ES-I3 (cell line): ENCODE results near the gene RRN3.
"Not testable (repeated sequence)": the region's sequence is repeated elsewhere in the genome, so short reads cannot be mapped to it uniquely, and the experiment has no call there.

Source experiments
- H3K36me3 ChIP-seq: 2 replicates; pipeline ENCODE4 v1.6.1; 2013; ENCODE audit warnings: mild to moderate bottlenecking, low read length, control low read depth, moderate library complexity; ENCODE audit not compliant: insufficient read depth
- H3K4me1 ChIP-seq: 2 replicates; pipeline ENCODE4 v1.6.1; 2013; ENCODE audit warnings: mild to moderate bottlenecking, control low read depth, low read length; ENCODE audit not compliant: insufficient read depth
- H3K9ac ChIP-seq: 2 replicates; pipeline ENCODE4 v1.6.1; 2013; ENCODE audit warnings: low read depth, mild to moderate bottlenecking, low read length, moderate library complexity
- H3K9me3 ChIP-seq: 2 replicates; pipeline ENCODE4 v1.6.1; 2013; ENCODE audit warnings: mild to moderate bottlenecking, low read length, moderate library complexity; ENCODE audit not compliant: control insufficient read depth, insufficient read depth

The RRN3 gene

DNA sequence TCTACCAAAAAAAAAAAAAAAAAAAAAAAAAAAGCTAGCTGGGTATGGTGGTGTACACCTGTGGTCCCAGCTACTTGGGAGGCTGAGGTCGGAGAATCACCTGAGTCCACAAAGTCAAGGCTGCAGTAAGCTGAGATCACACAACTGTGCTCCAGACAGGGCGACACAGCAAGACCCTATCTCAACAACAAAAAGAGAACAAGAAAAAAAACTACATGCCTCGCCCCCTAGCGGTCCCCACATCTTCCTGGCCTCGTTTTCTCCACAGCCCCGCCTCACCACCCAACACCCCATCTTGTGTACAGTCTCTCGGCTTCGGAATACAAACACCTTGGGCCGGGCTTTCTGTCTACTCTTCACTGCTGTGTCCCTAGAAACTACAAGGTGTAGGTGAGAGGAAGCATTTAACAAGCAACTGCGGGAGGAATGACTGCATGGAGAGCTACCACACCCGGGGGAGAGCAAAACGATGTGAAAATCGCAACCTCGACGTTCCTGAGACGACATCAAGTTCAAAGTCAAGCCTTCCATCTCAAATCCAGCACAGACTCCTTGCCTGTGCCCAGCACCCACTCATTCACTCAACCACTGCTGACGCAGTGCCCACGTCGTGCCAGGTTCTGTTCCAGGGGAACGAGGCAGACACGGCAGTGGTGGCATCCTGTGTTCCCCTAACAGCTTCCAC lies 47.2 kb downstream of the RRN3 start:
- H3K9me3 ChIP-seq, result no peaks in the 10 kb centered on the region
- no peaks in the 10 kb centered on the region for H3K36me3 ChIP-seq
- H3K4me1 ChIP-seq, result no peaks in the 10 kb centered on the region
- H3K9ac ChIP-seq, result no peak overlapping the region

DNA sequence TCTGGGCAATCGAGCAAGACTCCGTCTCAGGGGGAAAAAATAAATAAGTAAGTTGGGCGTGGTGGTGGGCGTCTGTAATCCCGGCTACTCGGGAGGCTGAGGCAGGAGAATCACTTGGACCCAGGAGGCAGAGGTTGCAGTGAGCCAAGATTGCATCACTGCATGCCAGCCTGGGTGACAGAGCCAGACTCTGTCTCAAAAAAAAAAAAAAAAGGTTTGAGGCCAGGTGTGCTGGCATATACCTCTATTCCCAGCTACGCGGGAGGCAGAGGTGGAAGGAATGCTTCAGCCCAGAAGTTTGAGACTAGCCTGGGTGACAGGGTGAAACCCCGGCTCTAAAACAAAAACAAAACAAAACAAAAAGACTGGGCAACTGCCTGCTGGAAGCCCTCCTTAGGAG lies 48.8 kb downstream of the RRN3 start:
- H3K4me1 ChIP-seq, H3K9ac ChIP-seq, H3K9me3 ChIP-seq, H3K36me3 ChIP-seq: not testable (repeated sequence)

DNA sequence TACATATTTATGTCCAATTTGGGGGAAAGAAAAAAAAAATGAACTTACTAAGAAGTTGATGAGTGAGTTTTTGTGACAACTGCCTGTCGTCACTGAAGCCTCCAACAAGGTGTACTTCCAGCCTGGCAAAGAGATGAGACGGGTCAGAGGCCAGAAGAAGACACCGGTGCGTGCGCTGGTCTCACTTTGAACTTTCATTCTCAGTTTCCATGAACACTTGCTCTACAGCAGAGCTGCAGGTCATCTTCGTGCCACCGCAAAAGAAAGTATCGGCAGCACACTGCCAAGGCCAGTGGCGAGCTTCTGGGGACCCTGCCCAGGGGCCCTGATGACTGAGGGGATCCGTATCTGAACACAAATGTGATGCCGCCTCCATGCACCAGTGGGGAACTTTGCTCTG lies 49.8 kb downstream of the RRN3 start:
- Histone ChIP-seq H3K36me3 (peaks cover 6% of the 10 kb centered on the region), H3K9me3 (no peaks in the 10 kb centered on the region), H3K9ac (no peak overlapping the region), H3K4me1 (no peaks in the 10 kb centered on the region)

DNA sequence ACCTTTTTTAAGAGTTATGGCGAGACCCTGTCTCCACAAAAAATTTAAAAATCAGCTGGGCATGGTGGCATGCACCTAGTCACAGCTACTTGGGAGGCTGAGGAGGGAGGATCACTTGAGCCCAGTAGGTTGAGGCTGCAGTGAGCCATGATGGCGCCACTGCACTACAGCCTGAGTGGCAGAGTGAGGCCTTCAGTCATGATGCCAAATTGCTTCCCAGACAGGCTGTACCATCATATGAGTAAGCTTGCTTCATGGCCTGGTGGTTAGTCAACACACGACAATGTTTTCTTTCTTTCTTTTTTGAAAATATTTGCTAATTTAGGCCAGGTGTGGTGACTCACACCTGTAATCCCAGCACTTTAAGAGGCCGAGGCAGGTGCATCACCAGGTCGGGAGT lies 50.7 kb downstream of the RRN3 start:
- Histone ChIP-seq H3K9me3 (no peaks in the 10 kb centered on the region), H3K4me1 (no peaks in the 10 kb centered on the region), H3K9ac (no peak overlapping the region), H3K36me3 (peaks cover 14% of the 10 kb centered on the region)

DNA sequence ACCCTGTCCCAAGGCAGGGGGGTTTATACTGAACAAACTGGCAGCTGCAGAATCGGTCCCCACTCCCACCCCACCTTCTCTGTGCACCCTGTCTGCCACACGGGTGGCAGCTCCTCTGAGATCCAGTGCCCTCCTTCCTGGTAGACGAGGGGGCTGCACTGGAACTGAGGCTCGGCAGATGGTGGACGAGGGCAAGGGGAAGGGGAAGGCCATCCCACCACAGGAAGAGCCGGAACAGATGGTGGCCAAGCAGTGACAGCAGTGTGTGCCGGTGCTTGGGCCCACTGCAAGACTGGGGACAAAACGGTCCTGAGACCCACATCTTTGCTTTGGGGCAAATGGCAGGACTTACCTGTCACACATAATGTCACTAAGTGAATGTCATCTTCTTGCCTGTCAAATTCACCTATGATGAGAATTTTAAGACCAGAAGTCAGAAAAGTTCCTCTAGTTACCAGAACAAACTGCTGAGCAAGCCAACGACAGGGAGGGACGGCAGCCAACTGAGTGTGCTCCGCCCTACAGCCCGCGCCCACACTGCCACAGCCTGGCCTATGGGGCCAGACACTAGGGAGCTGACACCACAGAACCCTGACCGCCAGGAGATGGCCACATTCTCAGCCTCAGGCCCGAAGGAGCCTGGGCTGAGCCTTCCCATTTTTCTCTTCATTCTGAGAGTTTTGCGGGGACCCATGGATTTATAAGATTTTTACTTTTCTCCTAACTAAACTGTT lies 52.6 kb downstream of the RRN3 start:
- H3K4me1 ChIP-seq, result no peaks in the 10 kb centered on the region
- peaks cover 22% of the 10 kb centered on the region for H3K36me3 ChIP-seq
- no peaks in the 10 kb centered on the region for H3K9me3 ChIP-seq
- no peak overlapping the region for H3K9ac ChIP-seq

DNA sequence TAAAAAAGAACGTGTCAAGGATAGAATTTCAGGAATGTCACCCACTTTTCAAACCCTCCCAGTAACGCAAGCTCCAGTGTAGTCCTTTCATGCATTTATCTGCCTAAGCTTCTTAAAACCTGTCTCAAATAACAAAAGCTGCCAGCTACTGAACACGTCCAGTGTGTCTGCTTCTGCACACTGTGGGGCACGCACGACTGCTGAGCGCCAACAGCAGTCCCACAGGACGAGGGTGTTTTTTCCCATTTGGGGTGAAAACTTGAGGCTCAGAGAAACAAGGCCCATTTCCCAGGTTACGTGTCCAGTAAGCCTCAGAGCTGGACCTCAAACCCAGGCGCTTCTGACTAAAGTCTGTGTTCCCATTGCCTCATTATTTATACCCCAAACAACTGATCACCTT lies 55.4 kb downstream of the RRN3 start:
- Histone ChIP-seq H3K9me3 (no peaks in the 10 kb centered on the region), H3K9ac (no peak overlapping the region), H3K4me1 (no peaks in the 10 kb centered on the region), H3K36me3 (peaks cover 37% of the 10 kb centered on the region)

DNA sequence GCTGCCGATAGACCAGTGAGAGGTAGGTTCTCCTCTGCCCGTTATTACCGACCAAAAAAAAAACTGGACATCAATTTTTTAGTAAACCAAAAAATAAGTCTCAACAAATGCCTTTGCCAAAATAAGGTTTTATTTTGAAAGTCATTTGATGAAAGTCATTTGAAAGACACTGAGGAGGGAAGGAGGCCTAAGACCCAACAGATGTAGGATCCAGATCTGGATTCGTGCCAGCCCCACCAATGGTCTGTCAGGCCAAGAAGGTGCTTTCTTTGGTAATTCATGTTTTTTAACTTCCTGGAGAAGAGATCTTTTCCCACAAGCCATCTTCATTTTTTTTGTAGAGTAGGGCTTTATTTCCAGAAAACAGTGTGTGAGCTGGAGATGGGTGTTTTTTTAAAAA lies 56.3 kb downstream of the RRN3 start:
- H3K36me3 ChIP-seq, result peaks cover 47% of the 10 kb centered on the region
- H3K9ac ChIP-seq, result no peak overlapping the region
- H3K9me3 ChIP-seq, result no peaks in the 10 kb centered on the region
- H3K4me1 ChIP-seq, result no peaks in the 10 kb centered on the region

DNA sequence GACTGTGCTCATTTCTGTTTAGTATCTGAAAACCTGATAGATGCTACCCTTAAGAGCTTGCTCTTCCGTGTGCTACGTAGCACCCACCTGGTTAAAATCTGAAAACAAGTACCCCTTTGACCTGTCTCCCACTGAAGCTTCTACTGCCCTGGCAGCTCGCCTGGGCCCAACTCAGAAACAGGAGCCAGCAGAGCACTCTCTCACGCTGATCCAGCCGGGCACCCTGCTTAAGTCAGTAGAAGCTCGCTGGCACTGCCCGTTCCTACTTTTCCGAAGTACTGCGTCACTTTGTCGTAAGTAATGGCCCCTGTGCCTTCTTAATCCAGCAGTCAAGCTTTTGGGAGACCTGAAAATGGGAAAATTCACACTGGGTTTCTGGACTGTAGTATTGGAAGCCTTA lies 57.1 kb downstream of the RRN3 start:
- H3K9ac ChIP-seq, result no peak overlapping the region
- no peaks in the 10 kb centered on the region for H3K4me1 ChIP-seq
- H3K36me3 ChIP-seq, result peaks cover 50% of the 10 kb centered on the region
- no peaks in the 10 kb centered on the region for H3K9me3 ChIP-seq

DNA sequence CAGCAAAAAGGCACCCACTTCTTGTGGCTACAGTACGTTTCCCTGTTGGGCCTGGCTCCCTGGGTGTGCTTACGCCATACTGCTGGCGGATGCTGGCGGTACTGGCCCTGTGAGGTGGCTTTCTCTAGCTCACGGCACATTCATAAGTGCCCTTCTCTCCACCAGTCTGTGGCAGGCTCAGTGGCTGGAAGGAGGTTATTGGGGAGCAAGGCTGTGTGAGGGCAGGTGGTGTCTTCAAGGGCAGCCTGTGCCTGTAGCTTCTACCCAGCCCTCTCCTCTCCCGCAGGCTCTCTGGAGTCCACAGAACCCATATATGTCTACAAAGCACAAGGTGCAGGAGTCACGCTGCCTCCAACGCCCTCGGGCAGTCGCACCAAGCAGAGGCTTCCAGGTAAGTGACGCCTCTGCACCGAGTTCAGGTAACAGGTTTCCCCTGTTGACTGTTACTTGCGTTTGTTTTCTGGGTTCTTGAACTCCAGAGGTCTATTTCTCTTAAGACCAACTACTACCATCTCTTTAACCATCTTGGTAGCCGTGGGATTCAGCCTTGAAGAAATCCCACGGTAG lies 58.8 kb downstream of the RRN3 start:
- peaks cover 57% of the 10 kb centered on the region for H3K36me3 ChIP-seq
- no peak overlapping the region for H3K9ac ChIP-seq
- no peaks in the 10 kb centered on the region for H3K9me3 ChIP-seq
- no peaks in the 10 kb centered on the region for H3K4me1 ChIP-seq

DNA sequence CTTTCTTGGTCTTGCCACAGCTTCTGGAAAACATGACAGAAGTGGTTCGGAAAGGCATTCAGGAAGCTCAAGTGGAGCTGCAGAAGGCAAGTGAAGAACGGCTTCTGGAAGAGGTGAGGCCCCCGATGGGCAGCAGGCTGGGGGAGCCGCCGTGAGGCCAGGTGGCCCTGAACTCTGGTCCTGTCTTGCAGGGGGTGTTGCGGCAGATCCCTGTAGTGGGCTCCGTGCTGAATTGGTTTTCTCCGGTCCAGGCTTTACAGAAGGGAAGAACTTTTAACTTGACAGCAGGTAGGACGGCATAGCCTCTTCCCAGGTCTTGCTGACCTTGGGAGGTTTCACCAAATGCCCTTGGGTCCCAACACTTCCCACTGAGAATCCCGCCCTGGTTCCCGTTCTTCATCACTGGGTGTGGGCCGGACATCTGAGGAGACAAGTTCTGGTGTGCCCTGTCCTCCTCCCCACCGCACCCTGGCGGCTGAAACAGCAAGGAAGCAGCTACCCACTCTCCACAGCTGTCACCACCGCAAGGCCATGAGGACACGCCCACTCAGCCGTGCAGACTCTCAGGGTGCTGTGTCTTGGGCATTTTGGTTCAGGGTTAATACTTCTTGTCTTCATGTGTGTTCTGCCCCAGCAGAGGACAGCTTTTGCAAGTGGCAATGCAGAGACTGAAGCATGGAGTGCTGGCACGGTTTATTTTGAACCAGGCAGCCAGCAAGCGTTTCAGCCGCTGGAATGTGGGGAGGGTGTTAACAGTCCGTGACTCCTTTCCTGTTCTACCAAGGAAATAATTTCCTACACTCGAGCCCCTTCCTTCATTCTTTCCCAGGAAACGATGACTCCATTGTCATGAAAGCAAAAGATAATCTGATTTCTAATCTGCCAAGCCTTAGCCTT lies 59.6 kb downstream of the RRN3 start:
- no peak overlapping the region for H3K9ac ChIP-seq
- peaks cover 51% of the 10 kb centered on the region for H3K36me3 ChIP-seq
- H3K4me1 ChIP-seq, result no peaks in the 10 kb centered on the region
- no peaks in the 10 kb centered on the region for H3K9me3 ChIP-seq

DNA sequence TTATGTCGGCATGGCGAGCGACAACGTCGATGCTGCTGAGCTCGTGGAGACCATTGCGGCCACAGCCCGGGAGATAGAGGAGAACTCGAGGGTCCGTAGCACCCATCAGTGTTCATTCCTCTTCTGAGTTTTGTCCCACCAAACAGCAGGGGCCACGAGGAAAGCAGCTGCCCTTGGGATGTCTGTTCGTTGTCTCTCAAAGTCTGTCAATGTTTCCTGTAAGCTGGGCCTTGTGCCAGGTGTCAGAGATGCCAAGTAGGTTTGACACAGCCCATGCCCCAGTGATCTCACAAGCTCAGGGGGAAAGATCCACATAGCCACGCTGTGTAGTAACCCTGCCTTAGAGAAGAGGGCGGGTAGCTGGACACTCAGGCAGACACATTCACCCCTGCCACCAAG lies 60.8 kb downstream of the RRN3 start:
- Histone ChIP-seq H3K36me3 (peaks cover 42% of the 10 kb centered on the region), H3K9ac (no peak overlapping the region), H3K9me3 (no peaks in the 10 kb centered on the region), H3K4me1 (no peaks in the 10 kb centered on the region)

DNA sequence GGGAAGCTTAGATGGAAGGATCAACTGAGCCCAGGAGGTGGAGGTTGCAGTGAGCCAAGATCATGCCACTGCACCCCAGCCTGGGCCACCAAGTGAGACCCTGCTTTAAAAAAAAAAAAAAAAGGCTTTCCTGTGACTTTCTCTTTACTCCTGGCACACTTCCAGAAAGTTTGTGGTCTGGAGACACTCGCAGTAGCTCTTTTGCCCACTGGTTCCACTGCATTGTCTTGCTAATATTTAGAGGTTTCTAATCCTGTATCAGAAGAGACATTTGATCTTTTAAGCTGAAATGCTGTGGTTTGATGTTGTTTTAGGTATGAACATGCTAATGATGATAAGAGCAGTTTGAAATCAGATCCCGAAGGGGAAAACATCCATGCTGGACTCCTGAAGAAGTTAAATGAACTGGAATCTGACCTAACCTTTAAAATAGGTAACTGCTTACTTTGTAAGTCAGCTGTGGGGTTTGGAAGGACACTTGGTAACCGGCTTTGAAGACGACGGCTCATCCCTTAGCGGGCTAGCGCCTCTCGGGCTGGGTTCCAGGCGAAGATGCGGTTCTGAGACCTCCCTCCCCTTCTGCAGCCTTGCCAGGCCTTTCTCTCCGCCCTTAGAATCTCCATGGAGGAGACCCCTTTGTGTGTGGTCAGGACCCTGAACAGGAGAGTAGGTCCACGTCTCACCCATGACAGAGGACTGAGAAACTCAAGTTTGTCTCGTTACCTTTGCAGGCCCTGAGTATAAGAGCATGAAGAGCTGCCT lies 61.3 kb downstream of the RRN3 start:
- Histone ChIP-seq H3K9ac (no peak overlapping the region), H3K9me3 (no peaks in the 10 kb centered on the region), H3K4me1 (0 out of 2 replicates have a peak, but pooled peaks cover 2% of the 10 kb centered on the region), H3K36me3 (peaks cover 42% of the 10 kb centered on the region)

DNA sequence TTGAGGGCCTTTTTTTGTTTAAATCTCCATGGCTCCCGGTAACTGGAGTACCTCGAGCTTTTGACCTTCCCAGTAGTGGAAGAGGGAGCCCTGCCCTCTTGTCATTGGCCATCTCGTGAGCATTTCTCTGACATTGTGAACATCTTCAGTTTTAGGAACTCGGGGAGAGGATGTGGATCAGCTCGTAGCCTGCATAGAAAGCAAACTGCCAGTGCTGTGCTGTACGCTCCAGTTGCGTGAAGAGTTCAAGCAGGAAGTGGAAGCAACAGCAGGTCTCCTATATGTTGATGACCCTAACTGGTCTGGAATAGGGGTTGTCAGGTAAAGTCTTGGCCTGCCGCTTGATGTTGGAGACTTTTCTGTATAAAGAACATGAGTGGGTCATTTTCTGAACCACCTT lies 62.5 kb downstream of the RRN3 start:
- Histone ChIP-seq H3K9me3 (no peaks in the 10 kb centered on the region), H3K4me1 (0 out of 2 replicates have a peak, but pooled peaks cover 7% of the 10 kb centered on the region), H3K9ac (no peak overlapping the region), H3K36me3 (peaks cover 36% of the 10 kb centered on the region)

DNA sequence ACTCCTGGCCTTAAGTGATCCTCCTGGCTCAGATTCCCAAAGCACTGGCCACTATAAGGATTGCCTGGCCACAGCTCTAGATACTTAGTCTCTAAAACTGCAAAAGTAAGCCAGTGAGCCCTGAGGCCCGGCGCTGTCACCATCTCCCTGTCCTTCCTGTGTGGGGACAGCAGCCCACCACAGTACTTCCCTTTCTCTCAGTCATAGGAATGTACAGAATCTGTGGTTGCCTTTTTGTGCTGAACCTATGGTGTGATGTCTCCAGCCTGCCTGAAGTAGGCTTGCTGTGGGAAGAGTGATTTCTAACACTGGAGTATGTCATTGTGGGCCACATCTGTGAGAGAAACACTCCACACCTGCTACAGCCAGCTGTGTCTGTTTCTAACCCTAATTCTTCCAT lies 62.9 kb downstream of the RRN3 start:
- no peak overlapping the region for H3K9ac ChIP-seq
- no peaks in the 10 kb centered on the region for H3K9me3 ChIP-seq
- H3K4me1 ChIP-seq, result 0 out of 2 replicates have a peak, but pooled peaks cover 7% of the 10 kb centered on the region
- peaks cover 32% of the 10 kb centered on the region for H3K36me3 ChIP-seq
